ENCODE results near the gene GMCL2. TPM values are rescaled to one million over a fixed set of nuclear protein-coding genes. Genes with fewer than 3 reads are reported as not detected.

The GMCL2 gene
- total RNA-seq, result not detected

- H3K9me3 Mint-ChIP-seq, result no peaks in the 10 kb centered on the region
- POLR2A ChIA-PET, result no interaction called here
- CTCF ChIA-PET, result no interaction called here
Observed at GRCh38 chr5:178187014-178187413, at the start of gene GMCL2. Gene GMCL2 (minus strand): TSS chr5:178187371. CDS start chr5:178187299, 72 bp downstream.

GRCh38 chr5:178236679-178237078, 49.5 kb upstream of the GMCL2 start:
- H3K27me3 Mint-ChIP-seq, result no peaks in the 10 kb centered on the region
- CTCF ChIA-PET, result no interaction called here
- no peaks in the 10 kb centered on the region for H3K9me3 Mint-ChIP-seq
- H3K4me3 Mint-ChIP-seq, result no peak overlapping the region
- peaks cover 3% of the 10 kb centered on the region for H3K36me3 Mint-ChIP-seq
- intact Hi-C loops (cut with micrococcal nuclease), result loop anchor here (5.0 to 10.0 kb wide), 2 partner anchors 318 to 356 kb away; partner anchors contain the start of gene COL23A1
- no peak for DNase-seq
- POLR2A ChIA-PET, result no interaction called here
- H3K4me1 Mint-ChIP-seq (ENCODE audit: low read depth), result peaks cover 42% of the 10 kb centered on the region
- no peak overlapping the region for H3K27ac Mint-ChIP-seq

More at GRCh38 chr5:178187014-178187413, at the start of gene GMCL2:
- intact Hi-C loops (cut with micrococcal nuclease), result no loop called here
- Mint-ChIP-seq H3K4me1 (ENCODE audit: low read depth) (peaks cover 3% of the 10 kb centered on the region), H3K4me3 (no peak within 1 kb of the TSS), H3K36me3 (no peaks in the 10 kb centered on the region), H3K27ac (no peak within 1 kb of the TSS), H3K27me3 (peaks cover 8% of the 10 kb centered on the region)
- DNase-seq, result no peak

GRCh38 chr5:178236126-178236525, 49.0 kb upstream of the GMCL2 start:
- H3K27ac Mint-ChIP-seq, result no peak overlapping the region
- no peaks in the 10 kb centered on the region for H3K9me3 Mint-ChIP-seq
- ChIA-PET POLR2A (no interaction called here), CTCF (interaction anchor here (1.0 to 1.6 kb wide), 2 partner anchors 34 to 160 kb away, joined by 3 read pairs; no protein-coding TSS in a partner anchor)
- H3K36me3 Mint-ChIP-seq, result peaks cover 9% of the 10 kb centered on the region
- intact Hi-C loops (cut with micrococcal nuclease), result loop anchor here (5.0 to 10.0 kb wide), 2 partner anchors 319 to 356 kb away; partner anchors contain the start of gene COL23A1
- no peak for DNase-seq
- no peak overlapping the region for H3K4me3 Mint-ChIP-seq
- H3K27me3 Mint-ChIP-seq, result no peaks in the 10 kb centered on the region
- H3K4me1 Mint-ChIP-seq (ENCODE audit: low read depth), result peaks cover 46% of the 10 kb centered on the region

GRCh38 chr5:178235588-178235974, 48.4 kb upstream of the GMCL2 start:
- no peak overlapping the region for H3K27ac Mint-ChIP-seq
- no peak for DNase-seq
- peaks cover 14% of the 10 kb centered on the region for H3K36me3 Mint-ChIP-seq
- intact Hi-C loops (cut with micrococcal nuclease), result loop anchor here (5.0 to 10.0 kb wide), 2 partner anchors 319 to 357 kb away; partner anchors contain the start of gene COL23A1
- H3K27me3 Mint-ChIP-seq, result no peaks in the 10 kb centered on the region
- no peaks in the 10 kb centered on the region for H3K9me3 Mint-ChIP-seq
- peaks cover 47% of the 10 kb centered on the region for H3K4me1 Mint-ChIP-seq (ENCODE audit: low read depth)
- ChIA-PET CTCF (interaction anchor here (1.0 to 1.6 kb wide), 8 partner anchors 15 to 1258 kb away, joined by 3 to 8 read pairs (median 4); no protein-coding TSS in a partner anchor), POLR2A (interaction anchor here (5.1 kb wide), 1 partner anchor 31 kb away, joined by 20 read pairs; the partner anchor contains the start of gene HNRNPAB)
- H3K4me3 Mint-ChIP-seq, result no peak overlapping the region

GRCh38 chr5:178234750-178235587, 47.8 kb upstream of the GMCL2 start:
- Mint-ChIP-seq H3K36me3 (peaks cover 20% of the 10 kb centered on the region), H3K27me3 (no peaks in the 10 kb centered on the region), H3K9me3 (no peaks in the 10 kb centered on the region), H3K27ac (no peak overlapping the region), H3K4me1 (ENCODE audit: low read depth) (peaks cover 49% of the 10 kb centered on the region), H3K4me3 (no peak overlapping the region)
- CTCF ChIA-PET, result interaction anchor here (0.6 to 1.6 kb wide), 14 partner anchors 9 to 1259 kb away, joined by 3 to 8 read pairs (median 4); no protein-coding TSS in a partner anchor
- DNase-seq, result peak; percentile 84
- POLR2A ChIA-PET, result interaction anchor here (5.1 kb wide), 1 partner anchor 31 kb away, joined by 20 read pairs; the partner anchor contains the start of gene HNRNPAB
- intact Hi-C loops (cut with micrococcal nuclease), result loop anchor here (5.0 to 10.0 kb wide), 2 partner anchors 320 to 357 kb away; partner anchors contain the start of gene COL23A1

GRCh38 chr5:178234121-178234749, 47.1 kb upstream of the GMCL2 start:
- Mint-ChIP-seq H3K36me3 (peaks cover 26% of the 10 kb centered on the region), H3K27me3 (no peaks in the 10 kb centered on the region), H3K4me3 (no peak overlapping the region), H3K9me3 (no peaks in the 10 kb centered on the region), H3K4me1 (ENCODE audit: low read depth) (peaks cover 50% of the 10 kb centered on the region), H3K27ac (no peak overlapping the region)
- DNase-seq, result no peak
- ChIA-PET POLR2A (interaction anchor here (5.1 kb wide), 1 partner anchor 30 kb away, joined by 20 read pairs; the partner anchor contains the start of gene HNRNPAB), CTCF (interaction anchor here (0.6 to 1.6 kb wide), 13 partner anchors 10 to 1259 kb away, joined by 3 to 8 read pairs (median 4); no protein-coding TSS in a partner anchor)
- intact Hi-C loops (cut with micrococcal nuclease), result loop anchor here (10.0 kb wide), 1 partner anchor 321 kb away; no protein-coding TSS in a partner anchor

- ChIA-PET POLR2A (interaction anchor here (5.1 kb wide), 1 partner anchor 29 kb away, joined by 20 read pairs; the partner anchor contains the start of gene HNRNPAB), CTCF (no interaction called here)
- intact Hi-C loops (cut with micrococcal nuclease), result loop anchor here (2.0 to 10.0 kb wide), 2 partner anchors 28 to 322 kb away; partner anchors contain the start of gene HNRNPAB
- Mint-ChIP-seq H3K4me1 (ENCODE audit: low read depth) (peaks cover 49% of the 10 kb centered on the region), H3K27me3 (no peaks in the 10 kb centered on the region), H3K27ac (peak overlapping the region; percentile 83), H3K36me3 (peaks cover 34% of the 10 kb centered on the region), H3K4me3 (peak overlapping the region; percentile 67), H3K9me3 (no peaks in the 10 kb centered on the region)
- DNase-seq, result no peak
Observed at GRCh38 chr5:178232920-178233429, 45.8 kb upstream of the GMCL2 start.

- peaks cover 49% of the 10 kb centered on the region for H3K4me1 Mint-ChIP-seq (ENCODE audit: low read depth)
- ChIA-PET POLR2A (interaction anchor here (1.5 to 5.1 kb wide), 3 partner anchors 11 to 28 kb away, joined by 4 to 20 read pairs (median 9); partner anchors contain the start of gene HNRNPAB), CTCF (interaction anchor here (0.7 kb wide), 1 partner anchor 27 kb away, joined by 3 read pairs; no protein-coding TSS in a partner anchor)
- intact Hi-C loops (cut with micrococcal nuclease), result loop anchor here (2.0 to 10.0 kb wide), 2 partner anchors 28 to 322 kb away; partner anchors contain the start of gene HNRNPAB
- H3K27ac Mint-ChIP-seq, result peak within 1 kb of the TSS; percentile 83
- no peaks in the 10 kb centered on the region for H3K9me3 Mint-ChIP-seq
- peak; percentile 77 for DNase-seq
- H3K4me3 Mint-ChIP-seq, result peak within 1 kb of the TSS; percentile 84
- H3K36me3 Mint-ChIP-seq, result peaks cover 41% of the 10 kb centered on the region
- no peaks in the 10 kb centered on the region for H3K27me3 Mint-ChIP-seq
Observed at GRCh38 chr5:178232124-178232919, 45.2 kb upstream of the GMCL2 start, which contains the start of gene PHYKPL. Gene PHYKPL (minus strand): TSS chr5:178232802. CDS start chr5:178232550, 252 bp downstream.

- peaks cover 50% of the 10 kb centered on the region for H3K4me1 Mint-ChIP-seq (ENCODE audit: low read depth)
- no peak for DNase-seq
- H3K27ac Mint-ChIP-seq, result peak overlapping the region; percentile 76
- no peaks in the 10 kb centered on the region for H3K27me3 Mint-ChIP-seq
- H3K9me3 Mint-ChIP-seq, result no peaks in the 10 kb centered on the region
- ChIA-PET POLR2A (interaction anchor here (1.5 to 5.1 kb wide), 4 partner anchors 10 to 27 kb away, joined by 4 to 20 read pairs (median 7); partner anchors contain the start of gene HNRNPAB), CTCF (interaction anchor here (0.7 to 1.4 kb wide), 2 partner anchors 26 to 27 kb away, joined by 3 to 5 read pairs; partner anchors contain the start of gene HNRNPAB)
- H3K4me3 Mint-ChIP-seq, result peak overlapping the region; percentile 84
- intact Hi-C loops (cut with micrococcal nuclease), result loop anchor here (2.0 to 10.0 kb wide), 2 partner anchors 27 to 323 kb away; partner anchors contain the start of gene HNRNPAB
- H3K36me3 Mint-ChIP-seq, result peaks cover 48% of the 10 kb centered on the region
Observed at GRCh38 chr5:178231539-178232123, 44.5 kb upstream of the GMCL2 start.

GRCh38 chr5:178230879-178231538, 43.8 kb upstream of the GMCL2 start:
- intact Hi-C loops (cut with micrococcal nuclease), result loop anchor here (10.0 kb wide), 1 partner anchor 324 kb away; no protein-coding TSS in a partner anchor
- Mint-ChIP-seq H3K9me3 (no peaks in the 10 kb centered on the region), H3K27me3 (no peaks in the 10 kb centered on the region), H3K4me1 (ENCODE audit: low read depth) (peaks cover 52% of the 10 kb centered on the region), H3K4me3 (peak overlapping the region; percentile 84), H3K27ac (peak overlapping the region; percentile 76), H3K36me3 (peaks cover 51% of the 10 kb centered on the region)
- POLR2A ChIA-PET, result interaction anchor here (1.5 to 5.1 kb wide), 4 partner anchors 10 to 27 kb away, joined by 4 to 20 read pairs (median 7); partner anchors contain the start of gene HNRNPAB
- CTCF ChIA-PET, result interaction anchor here (0.7 to 1.4 kb wide), 2 partner anchors 25 to 27 kb away, joined by 3 to 5 read pairs; partner anchors contain the start of gene HNRNPAB
- no peak for DNase-seq

Measured in activated CD4-positive, alpha-beta memory T cell treated with anti-CD3 and anti-CD28 coated beads for 36 hours (primary cell).